ENCODE data around the gene DAPP1.

Gene DAPP1

DNA sequence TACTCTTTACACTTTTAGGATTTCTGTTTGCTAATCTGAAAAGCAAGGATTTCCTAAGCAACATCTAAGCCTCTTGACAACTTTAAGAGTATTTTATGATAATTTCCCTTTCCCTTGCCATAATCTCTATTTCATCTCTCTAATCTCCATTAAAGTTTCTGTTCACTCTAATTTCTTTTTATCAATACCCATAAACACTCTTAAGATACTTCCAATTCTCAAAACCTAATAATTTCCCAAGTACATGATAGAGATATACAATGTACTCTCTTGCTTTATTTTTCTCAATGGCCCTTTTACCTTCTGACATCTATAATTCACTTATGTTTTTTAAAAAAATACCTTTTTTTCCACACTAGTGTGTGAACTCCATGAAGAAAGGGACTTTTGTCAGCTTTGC, 26.8 kb downstream of the DAPP1 start:
- H3K4me3 ChIP-seq (ENCODE audit: low read length), result no peak overlapping the region

DNA sequence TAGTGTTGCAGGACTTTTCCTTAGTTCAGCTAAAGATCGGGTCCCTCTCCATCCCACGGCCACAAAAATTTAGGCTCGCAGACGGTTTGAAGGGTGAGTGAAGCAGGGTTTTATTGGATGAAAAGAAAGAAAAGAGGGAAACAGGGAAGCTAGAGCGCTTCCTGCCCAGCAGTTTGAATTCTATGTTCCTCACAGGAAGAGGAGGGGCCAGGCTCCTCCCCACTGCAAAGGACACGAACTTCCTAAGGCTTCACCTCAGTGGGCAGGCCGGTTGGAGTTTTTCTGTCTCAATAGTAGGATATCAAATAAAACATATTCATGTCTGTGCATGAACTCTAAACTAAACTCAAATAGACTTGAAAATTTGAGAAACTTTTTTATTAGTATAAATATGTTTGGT, 27.4 kb downstream of the DAPP1 start:
- no peak overlapping the region for H3K4me3 ChIP-seq (ENCODE audit: low read length)
- TF ChIP-seq, protein P1, sequence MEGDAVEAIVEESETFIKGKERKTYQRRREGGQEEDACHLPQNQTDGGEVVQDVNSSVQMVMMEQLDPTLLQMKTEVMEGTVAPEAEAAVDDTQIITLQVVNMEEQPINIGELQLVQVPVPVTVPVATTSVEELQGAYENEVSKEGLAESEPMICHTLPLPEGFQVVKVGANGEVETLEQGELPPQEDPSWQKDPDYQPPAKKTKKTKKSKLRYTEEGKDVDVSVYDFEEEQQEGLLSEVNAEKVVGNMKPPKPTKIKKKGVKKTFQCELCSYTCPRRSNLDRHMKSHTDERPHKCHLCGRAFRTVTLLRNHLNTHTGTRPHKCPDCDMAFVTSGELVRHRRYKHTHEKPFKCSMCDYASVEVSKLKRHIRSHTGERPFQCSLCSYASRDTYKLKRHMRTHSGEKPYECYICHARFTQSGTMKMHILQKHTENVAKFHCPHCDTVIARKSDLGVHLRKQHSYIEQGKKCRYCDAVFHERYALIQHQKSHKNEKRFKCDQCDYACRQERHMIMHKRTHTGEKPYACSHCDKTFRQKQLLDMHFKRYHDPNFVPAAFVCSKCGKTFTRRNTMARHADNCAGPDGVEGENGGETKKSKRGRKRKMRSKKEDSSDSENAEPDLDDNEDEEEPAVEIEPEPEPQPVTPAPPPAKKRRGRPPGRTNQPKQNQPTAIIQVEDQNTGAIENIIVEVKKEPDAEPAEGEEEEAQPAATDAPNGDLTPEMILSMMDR (IDR thresholded peaks at IDR 0.05; ENCODE audit: insufficient read depth, low read depth, low read length, missing control alignments), result no peak
- DNase-seq (ENCODE audit: low read depth), result no peak

More for the DNA sequence above, 26.8 kb downstream of the DAPP1 start:
- no peak for DNase-seq (ENCODE audit: low read depth)
- TF ChIP-seq, protein P1 (IDR thresholded peaks at IDR 0.05; ENCODE audit: insufficient read depth, low read depth, low read length, missing control alignments), result no peak

DNA sequence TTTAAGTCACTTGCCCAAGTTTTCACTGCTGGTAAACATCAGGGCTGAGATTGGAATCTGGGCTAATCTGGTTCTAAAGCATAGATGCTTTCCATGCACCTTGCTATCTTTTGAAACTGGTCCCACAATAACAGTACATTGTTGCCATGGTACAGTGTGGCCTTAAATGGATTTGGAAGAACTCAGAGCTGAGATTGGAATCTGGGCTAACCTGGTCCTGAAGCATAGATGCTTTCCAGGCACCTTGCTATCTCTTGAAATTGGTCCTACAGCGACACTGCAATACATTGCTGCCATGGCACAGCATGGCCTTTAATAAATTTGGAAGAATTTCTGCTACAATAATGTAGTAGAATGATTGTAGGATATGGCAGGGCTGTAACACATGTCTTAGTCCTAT, 28.6 kb downstream of the DAPP1 start:
- no peak for DNase-seq (ENCODE audit: low read depth)
- H3K4me3 ChIP-seq (ENCODE audit: low read length), result no peak overlapping the region
- TF ChIP-seq, protein P1 (IDR thresholded peaks at IDR 0.05; ENCODE audit: insufficient read depth, low read depth, low read length, missing control alignments), result no peak

DNA sequence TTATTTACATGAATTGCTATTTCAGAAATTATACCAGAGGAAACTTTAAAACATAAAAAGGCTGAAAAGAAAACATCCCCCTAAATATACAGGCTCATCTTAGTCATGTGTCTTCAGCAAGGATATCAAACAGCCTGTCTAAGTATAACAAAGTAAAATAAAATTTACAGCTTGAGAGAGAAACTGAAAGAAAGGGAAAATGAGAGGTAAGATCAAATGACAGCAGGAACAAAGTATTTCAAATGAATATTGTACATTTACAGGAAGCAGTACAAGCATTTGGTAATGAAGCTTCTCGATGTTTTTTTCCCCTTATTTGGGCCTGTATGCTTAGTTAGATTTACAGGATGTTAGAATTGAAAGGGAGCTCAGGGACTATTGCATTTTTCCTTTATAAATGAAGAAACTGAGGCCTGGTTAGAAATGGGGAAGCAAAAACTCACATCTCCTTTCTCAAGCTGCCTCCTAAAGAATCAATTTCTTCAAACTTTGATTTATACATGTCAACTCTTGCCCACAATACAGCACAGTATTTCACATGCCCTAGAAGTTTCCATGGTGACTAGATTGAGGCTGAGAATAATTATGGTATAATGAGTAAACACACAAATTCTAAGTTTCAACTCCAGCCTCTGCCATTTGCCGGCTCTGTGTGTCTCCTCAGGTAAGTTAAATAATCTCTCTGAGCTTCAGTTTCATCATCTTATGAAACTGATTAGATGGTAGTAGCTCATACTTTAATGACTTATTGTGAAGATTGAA, 29.3 kb downstream of the DAPP1 start:
- DNase-seq (ENCODE audit: low read depth), result no peak
- H3K4me3 ChIP-seq (ENCODE audit: low read length), result no peak overlapping the region
- TF ChIP-seq, protein P1 (IDR thresholded peaks at IDR 0.05; ENCODE audit: insufficient read depth, low read depth, low read length, missing control alignments), result no peak

DNA sequence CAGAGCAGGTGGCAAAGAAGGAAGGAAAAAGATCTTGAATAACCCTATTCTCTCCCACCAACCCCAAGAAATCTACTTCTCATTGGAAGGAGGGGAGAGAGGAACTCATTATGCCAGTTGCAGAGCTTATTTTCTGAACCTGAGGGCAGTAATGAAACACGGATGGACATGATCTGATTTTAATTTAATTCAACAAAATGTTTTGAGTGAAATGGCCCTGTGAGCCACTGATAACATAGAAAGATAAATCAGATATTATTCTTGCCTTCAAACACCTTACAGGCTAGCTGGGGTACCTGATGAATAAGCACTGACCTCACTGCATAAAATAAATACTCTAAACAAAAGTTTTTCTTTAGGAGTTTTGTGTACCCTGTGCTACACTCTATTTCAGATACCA, 30.3 kb downstream of the DAPP1 start:
- TF ChIP-seq, protein P1 (IDR thresholded peaks at IDR 0.05; ENCODE audit: insufficient read depth, low read depth, low read length, missing control alignments), result no peak
- DNase-seq (ENCODE audit: low read depth), result no peak
- H3K4me3 ChIP-seq (ENCODE audit: low read length), result no peak overlapping the region

DNA sequence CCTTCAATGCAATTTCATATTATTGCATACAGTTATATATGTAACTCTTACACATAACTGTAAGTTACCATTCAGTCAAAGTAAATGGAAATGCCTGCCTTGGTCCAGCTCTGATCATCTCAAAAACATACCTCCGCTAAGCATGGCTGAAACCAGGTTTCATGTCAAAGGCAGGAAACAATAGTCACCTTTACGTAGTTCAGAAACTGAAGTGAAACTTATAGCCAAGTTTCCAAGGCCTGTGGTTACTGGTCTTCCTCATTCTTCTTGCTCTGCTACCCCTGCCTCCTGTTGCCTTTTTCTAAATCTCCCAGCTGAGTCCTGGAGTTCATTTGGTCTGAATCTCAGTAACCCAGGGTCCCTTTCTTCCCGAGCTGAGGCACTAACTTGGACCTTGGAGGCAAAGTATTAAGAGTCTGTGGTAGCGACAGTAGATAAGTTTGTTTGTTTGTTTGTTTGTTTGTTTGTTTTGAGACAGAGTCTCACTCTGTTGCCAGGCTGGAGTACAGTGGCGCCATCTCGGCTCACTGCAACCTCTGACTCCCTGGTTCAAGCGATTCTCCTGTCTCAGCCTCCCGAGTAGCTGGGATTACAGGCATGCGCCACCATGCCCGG, 30.8 kb downstream of the DAPP1 start:
- no peak for DNase-seq (ENCODE audit: low read depth)
- no peak overlapping the region for H3K4me3 ChIP-seq (ENCODE audit: low read length)
- TF ChIP-seq, protein P1 (IDR thresholded peaks at IDR 0.05; ENCODE audit: insufficient read depth, low read depth, low read length, missing control alignments), result no peak

Data from epithelial cell of esophagus (primary cell).